Subcutaneous adipose tissue (tissue), 4 donors: ENCODE results near the gene C10orf105. TPM values are rescaled to one million over a fixed set of nuclear protein-coding genes. Genes with fewer than 3 reads are reported as not detected.

Experiments
- total RNA-seq, 4 donors: library from RNA; depleted of rRNA; stranded (reverse); fragments of >200 nt; gene quantifications; one replicate each; pipeline ENCODE4 v1.1.0, GENCODE V29; 2016
- TF ChIP-seq, protein P1 (sequence below): fragments of 450-650 bp; IDR thresholded peaks from one replicate; pipeline ENCODE4 v1.5.1; 2016; ENCODE audit warnings: low read depth, mild to moderate bottlenecking, control low read depth, antibody characterized with exemption, moderate library complexity

The C10orf105 gene
- total RNA-seq, 4 donors from 2014 or later, result 0.19 to 0.22 TPM; not detected in 2

DNA sequence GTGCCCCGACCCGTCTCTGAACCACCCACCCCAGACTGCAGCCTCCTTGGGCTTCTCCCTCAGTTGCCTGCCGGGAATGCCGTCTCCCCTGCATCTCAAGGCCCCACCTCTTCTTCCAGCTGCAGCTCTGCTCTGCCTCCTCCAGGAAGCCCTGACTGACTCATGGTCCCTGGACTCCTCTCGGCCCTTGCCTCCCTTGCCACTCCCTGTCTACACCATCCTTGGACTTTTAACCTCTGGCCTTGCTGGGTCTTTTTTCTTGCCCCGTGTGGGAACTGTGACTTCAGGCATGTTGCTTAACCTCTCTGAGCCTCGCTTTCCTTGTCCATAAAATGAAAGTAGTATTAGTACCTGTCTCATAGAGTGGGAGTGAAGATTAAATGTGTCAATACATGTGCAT lies 56.3 kb downstream of the C10orf105 start:
- TF ChIP-seq, protein P1, sequence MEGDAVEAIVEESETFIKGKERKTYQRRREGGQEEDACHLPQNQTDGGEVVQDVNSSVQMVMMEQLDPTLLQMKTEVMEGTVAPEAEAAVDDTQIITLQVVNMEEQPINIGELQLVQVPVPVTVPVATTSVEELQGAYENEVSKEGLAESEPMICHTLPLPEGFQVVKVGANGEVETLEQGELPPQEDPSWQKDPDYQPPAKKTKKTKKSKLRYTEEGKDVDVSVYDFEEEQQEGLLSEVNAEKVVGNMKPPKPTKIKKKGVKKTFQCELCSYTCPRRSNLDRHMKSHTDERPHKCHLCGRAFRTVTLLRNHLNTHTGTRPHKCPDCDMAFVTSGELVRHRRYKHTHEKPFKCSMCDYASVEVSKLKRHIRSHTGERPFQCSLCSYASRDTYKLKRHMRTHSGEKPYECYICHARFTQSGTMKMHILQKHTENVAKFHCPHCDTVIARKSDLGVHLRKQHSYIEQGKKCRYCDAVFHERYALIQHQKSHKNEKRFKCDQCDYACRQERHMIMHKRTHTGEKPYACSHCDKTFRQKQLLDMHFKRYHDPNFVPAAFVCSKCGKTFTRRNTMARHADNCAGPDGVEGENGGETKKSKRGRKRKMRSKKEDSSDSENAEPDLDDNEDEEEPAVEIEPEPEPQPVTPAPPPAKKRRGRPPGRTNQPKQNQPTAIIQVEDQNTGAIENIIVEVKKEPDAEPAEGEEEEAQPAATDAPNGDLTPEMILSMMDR, result no peak

DNA sequence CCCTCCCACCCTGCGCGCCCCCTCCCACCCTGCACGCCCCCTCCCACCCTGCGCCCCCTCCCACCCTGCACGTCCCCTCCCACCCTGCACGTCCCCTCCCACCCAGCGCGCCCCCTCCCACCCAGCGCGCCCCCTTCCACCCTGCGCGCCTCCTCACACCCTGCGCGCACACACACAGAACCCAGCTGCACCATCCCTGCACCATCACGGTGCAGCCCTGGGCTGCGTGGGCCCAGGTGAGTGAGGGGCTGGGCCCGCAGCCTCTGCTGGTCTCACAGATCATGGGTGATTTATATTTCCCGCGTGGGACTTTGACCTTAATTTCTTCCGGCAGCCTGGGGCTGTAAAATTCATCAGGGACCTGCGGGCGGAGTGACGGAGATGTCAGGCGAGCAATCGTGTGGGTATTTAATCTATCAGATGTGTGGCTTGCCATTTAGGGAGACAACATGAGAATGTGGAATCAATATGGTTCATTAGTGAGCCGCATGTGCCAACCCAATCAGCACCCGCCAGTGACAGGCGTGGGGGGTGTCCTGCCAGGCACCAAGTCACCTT lies 57.7 kb downstream of the C10orf105 start:
- TF ChIP-seq, protein P1, result no peak

Other genes with a start within 250 kb of the C10orf105 start
- gene VSIR, start 53.7 kb upstream of the C10orf105 start, total RNA-seq, result 100 to 1,000 TPM in 2 of 4 donors, 10 to 100 TPM in 2; 54.1 to 120 (median 84.7) TPM
- gene PSAP, start 131.5 kb upstream of the C10orf105 start, total RNA-seq, result 1,000 to 10,000 TPM in 2 of 4 donors, 100 to 1,000 TPM in 2; 851 to 2,903 (median 1,278) TPM
- gene CHST3, start 244.6 kb upstream of the C10orf105 start, total RNA-seq, result 10 to 100 TPM; 11.2 to 26.3 (median 17.9) TPM